DMS114 treated with DMSO at 0.1 percent for 48 hours (cell line): Measurements from ENCODE around the gene COL23A1.
"Not testable (repeated sequence)": the region's sequence is repeated elsewhere in the genome, so short reads cannot be mapped to it uniquely, and the experiment has no call there.

Experiments used
- DNase-seq: peaks from one replicate; lab custom pipeline; 2025; ENCODE audit not compliant: unreplicated experiment; lab: John Stamatoyannopoulos, UW

COL23A1 gene

DNA sequence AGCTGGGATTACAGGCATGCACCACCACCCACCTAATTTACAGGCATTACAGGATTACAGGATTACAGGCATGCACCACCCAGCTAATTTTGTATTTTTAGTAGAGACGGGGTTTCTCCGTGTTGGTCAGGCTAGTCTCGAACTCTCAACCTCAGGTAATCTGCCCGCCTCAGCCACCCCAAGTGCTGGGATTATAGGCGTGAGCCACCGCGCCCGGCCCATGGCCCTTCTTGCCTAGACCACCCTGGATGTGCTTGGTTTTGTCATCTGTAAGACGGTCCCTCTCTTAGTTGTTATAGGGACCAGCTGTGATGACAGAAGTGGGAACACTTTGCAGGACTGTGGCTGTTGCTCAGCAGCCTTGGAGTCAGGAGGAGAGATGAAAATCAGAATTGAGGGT is 354.1 kb downstream of the COL23A1 start:
- DNase-seq, result no peak

DNA sequence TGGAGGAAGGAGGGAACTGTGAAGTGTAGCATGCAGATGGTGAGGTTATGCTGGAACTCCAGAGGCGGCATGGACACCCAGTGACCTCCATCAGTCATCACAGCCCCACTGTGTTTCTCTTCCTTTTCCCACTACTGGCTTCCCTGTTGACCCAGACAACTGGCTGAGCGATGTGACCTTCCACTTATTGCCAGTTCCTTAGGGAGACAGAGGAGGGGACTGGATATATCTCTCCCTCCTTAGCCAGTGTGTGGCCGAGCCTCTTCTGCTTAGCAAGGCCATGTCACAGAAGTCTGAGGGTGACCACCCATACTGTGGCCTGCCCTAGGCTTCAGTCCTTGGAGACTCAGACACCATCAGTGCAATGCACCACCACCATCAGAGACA is 354.6 kb downstream of the COL23A1 start:
- no peak for DNase-seq

DNA sequence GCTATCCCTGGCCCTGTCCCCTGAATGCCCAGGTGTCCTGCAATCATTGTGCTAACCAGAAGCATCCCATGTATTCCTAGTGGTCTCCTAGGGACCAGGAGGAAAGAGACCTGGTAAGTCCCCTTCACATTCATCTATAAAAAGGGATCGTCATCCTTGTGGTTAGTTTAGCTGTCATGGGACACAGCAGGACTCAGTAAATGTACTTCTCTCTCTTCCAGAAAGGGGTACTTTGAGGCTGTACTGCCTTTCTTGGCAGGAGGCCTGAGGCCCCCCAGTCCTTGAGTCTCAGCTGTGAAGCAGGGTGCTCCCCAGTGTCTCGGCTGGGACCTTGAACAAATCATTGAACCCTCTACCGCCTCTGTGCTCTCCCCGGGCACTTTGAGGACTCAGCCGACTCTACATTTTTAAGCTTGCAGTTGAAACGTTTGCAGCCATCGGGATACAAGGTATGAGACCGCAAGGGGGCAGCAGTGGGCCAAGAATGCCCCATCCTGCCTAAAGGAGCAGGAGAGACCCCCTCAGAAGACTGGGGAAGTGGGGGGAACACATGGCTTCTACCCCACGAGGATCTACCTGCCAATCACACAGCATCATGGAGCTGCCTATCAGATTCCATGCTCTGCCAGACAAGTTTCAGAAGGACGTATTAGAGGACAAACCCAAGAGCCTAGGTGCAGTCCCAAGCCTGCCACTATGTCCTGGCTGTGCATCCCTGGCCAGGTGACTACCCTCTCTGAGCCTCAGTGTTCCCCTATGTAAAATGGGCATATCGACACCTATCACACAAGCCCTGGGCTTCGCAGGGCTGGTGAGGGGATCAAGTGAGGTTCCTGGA is 355.2 kb downstream of the COL23A1 start:
- peak; percentile 67 for DNase-seq

DNA sequence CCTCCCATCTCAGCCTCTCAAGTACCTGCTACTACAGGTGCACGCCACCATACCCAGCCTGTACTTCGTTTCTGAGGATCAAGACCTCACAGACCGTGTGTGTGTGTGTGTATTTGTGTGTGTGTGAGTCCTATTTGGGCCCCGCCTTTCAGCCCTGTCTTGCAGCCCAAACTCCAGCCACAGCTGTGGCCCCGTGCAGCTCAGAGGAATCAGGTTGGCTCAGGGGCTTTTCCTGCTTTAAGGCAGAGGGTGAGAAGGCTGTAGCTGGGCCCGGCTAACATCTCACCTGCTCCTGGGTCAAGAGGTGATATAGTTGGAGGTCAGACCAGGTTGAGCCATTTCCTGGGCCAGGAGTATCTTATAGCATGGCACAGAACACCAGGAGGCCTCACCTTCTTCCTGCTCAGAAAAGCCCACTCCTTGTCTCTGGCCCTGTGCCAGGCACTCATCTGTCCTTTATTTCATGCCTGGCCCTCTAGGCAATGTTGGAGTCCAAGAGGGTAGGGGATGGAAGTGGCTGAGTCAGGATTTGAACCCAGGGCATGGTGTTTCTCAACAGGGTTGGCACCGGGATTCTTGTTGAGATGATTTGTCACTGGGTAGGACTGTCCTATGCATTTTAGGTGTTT is 356.0 kb downstream of the COL23A1 start:
- DNase-seq, result no peak

DNA sequence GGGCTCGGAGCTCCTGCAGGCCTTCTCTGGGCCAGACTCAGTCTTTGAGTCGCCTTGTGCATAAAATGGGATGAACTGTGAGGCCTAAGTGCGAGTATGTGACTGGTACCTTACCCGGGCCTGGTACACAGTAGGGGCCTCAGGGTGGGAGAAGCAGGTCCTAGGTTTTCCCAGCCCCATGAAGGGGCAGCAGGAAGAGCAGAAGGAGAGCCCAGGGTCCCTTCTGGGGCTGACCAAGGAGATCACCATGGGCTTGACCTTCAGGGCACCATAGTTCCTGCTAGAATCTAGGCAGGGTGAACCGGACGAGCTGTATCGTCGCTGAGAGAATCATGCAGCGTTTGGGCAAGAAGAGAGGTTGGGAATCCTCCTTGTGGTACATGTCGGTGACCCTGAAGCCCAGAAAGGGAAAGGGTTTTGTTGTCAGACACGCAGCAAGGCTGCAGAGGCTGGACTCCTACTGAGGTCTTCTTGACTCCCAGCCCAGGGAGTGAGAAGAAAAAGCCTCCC is 357.2 kb downstream of the COL23A1 start:
- DNase-seq, result no peak

DNA sequence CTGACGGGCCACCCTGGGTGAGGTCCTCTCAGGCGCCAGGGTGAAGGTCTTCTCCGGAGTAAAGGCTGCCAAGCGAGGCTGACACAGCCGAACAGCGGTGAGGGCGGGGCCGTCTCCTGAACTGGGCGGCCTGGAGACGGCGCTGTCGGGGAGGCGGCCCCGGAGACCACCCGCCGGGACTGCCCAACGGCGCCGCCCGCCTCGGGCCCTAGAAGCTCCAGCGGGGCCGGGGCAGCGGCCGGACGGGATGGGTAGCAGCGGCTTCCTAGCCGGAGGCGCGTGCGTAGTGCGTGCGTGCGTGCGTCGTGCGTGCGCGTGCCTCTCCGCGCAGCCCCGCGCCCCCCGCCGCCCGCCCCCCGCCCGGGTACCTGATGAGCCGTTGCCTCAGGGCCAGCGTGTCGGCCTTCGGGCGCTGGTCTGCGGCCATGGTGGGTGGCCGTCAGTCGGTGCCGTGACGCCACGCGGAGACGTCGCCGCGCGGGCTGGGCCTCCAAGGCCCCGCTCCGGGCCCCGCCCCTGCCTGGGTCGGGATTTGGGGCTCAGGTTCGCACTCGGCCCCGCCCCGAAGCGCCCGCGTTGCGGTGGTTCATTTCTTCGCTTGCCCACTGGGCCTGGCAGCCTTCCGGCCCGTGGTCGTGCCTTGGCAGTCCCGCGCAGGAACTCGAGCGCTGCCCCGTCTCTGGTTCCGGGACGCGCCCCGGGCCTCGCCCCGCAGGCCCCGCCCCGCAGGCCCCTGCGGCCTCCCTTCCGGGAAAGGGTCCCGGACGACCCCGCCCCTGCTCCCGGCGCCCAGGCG is 357.9 kb downstream of the COL23A1 start, which contains the start of gene PHYKPL:
Gene PHYKPL (minus strand): TSS at position 679 of the 796 bp plus-strand sequence. CDS start 252 bp downstream, at position 427.
- DNase-seq, result no peak

DNA sequence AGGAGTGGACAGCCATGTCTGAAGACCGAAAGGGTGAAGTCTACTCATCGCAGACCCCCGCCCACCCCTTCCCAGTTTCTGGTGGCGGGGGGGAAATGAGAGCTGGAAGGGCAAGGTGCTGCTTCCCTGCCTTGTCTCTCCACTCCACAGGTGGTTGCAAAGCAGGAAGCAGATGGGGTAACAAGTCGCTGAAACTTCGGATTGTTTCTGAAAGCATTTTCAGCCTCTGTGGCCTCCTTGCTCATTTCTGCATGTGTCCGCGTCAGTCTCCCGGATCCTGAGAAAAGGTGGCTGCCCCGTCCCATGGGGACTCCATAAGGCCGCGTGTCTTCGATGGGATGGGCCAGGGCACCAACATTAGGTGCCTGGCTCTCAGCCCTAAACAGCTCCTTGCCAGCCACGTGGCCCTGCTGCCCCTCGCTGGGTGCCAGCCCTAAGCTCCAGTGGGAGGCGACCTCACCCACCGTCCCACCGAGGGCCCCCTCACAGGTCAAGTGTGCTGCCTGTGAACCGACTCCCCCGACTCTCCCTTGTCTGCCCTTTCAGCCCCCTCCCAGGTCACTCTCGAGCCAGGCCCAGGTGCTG is 358.6 kb downstream of the COL23A1 start:
- DNase-seq, result no peak

DNA sequence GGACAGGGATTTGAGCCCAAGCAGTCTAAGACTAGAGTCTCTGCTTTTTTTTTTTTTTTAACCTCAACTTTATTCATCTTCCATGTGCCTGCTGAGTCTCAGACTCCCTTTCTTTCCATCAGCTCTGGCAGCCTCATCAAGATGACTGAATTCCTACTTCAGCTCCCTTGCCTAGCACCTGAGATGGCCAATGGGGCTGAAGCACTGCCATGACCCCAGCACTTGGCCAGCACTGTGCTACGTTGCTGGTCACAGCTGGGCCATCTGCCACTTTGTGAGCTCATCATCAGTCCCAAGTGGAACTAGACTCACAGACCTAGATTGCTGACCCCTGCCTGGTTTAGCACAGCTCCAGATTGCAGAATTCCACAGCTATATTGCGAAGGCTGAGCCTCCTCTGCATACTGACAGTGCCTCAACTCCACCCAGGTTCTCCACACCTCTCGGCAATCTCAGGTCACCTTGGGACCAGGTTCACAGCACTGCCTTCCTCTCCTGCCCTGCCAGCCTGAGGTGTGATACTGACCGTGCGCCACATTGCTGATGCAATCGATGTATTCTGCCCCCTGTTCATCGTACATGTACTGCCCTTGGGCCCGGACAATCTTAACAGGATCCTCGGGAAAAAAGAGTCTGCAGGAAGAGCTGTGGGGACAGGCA is 359.2 kb downstream of the COL23A1 start:
- DNase-seq, result no peak

DNA sequence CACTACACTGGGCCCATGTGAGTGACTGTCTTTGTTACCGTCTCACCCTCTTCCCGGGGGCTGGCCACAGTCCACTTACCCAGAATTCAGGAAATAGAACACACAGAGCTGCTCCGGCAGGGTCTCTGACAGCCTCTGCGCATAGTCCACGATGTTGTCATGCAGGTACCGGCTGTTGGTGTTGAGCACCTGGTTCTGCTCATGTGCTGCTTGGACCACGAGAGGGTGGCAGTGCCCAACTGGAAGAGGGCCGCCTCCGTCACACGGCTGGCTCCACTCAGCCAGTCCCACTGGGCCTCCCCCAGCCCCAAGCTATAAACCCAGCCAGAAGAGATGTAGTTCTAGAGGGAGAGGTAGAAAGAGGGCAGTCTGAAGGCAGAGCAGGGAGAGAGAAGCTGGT is 360.3 kb downstream of the COL23A1 start:
- DNase-seq, result no peak

DNA sequence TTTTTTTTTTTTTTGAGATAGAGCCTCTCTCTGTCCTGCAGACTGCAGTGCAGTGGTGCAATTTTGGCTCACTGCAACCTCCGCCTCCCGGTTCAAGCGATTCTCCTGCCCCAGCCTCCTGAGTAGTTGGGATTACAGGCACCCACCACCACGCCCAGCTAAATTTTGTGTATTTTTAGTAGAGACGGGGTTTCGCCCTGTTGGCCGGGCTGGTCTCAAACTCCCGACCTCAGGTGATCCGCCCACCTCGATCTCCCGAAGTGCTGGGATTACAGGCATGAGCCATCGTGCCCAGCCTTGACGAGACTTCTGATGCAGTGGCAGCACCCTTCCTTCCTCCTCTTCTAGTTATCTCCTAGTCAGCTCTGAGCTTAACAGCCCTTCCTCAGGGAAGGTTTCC is 361.1 kb downstream of the COL23A1 start:
- DNase-seq, result not testable (repeated sequence)

DNA sequence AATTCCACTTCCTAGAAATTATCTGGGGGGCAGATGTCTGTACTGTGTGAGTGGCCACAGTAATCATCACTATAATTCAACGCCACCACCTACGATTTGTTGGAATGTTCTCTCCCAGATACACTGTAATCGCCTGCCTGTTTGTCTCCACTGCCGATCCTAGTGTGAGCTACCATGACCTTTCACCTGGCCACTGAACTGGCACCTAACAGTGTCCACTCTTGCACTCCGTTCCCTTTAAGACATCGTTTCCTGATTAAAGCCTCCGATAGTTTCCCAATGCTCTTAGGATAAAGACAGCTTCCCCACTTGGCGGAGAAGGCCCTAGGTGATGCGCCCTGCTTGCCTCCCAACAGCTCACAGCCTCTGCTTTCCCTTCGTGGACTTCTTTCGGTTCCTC is 361.6 kb downstream of the COL23A1 start:
- DNase-seq, result no peak

DNA sequence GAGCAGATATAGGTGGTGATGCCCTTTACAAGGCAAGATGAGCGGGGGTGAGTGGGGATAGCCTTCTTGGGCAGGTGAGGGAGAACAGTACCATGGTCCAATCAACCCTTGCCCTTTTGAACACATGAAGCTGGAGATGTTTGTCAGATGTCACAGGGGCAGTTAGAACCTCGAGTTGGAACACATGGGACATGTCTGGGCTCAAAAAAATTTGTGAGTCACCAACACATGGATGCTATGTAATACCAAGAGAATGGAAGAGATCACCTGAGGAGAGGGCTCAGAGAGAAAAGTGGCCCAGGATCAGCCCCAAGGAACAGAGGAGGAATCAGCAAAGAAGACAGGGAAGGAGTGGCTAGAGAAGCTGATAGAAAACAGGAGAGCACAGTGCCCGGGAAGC is 362.3 kb downstream of the COL23A1 start:
- no peak for DNase-seq

DNA sequence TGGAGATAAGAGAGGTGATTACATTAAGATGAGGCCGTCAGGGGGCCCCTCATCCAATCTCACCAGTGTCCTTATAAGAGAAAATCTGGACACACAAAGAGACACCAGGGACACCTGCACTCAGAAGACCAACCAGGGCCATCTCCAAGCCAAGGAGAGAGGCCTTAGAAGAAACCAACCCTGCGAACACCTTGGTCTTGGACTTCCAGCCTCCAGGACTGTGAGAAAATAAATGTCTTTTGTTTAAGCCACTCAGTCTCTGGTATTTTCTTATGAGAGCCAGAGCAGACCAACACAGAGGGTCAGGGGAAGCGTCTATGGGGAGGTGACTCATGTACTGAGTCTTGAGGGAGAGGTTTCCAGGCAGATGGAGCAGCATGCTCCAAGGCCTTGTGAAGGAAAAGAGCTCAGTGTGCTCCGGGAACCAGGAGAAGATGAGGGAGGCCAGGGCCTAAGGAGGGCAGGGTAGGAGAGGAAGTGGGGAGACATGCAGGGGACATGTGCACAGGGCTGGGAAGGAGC is 363.0 kb downstream of the COL23A1 start:
- no peak for DNase-seq

DNA sequence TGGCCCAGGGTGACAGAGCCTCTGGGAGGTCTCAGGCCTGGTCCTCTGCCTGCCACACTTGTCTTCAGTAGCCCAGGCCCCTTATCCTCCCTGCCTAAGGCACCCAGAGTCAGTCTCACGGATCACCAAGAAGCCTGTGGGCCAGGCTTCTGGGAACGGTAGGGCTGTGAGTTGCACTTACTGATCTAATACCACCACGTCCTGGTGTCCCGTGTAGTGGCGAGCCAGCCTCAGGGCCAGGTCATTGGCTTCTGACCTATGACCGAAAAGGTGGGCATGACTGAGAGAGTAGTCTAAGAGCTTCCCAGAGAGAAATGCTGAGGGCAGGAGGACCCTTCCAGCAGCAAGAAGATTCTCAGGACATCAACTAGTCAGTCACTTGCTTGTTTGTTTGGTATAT is 365.0 kb downstream of the COL23A1 start:
- no peak for DNase-seq

DNA sequence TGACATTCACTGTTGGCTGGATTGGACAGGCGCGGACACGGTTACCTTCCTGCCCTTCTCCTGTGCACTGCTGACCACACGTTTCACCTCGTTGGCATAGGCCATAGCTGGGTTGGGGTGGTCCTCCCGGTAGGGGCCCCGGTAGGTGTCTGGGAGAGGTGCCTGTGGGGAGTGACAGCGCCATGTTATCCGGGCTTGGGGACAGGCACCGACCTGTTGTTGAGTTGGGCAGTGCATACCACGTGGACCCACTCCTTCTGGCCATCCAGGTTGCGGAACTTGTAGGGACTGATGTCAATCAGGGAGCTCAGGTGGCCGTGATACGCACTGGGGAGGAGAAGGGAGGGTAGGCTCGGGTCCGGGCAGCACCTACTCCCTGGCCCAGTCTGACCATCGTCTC is 365.8 kb downstream of the COL23A1 start:
- no peak for DNase-seq

DNA sequence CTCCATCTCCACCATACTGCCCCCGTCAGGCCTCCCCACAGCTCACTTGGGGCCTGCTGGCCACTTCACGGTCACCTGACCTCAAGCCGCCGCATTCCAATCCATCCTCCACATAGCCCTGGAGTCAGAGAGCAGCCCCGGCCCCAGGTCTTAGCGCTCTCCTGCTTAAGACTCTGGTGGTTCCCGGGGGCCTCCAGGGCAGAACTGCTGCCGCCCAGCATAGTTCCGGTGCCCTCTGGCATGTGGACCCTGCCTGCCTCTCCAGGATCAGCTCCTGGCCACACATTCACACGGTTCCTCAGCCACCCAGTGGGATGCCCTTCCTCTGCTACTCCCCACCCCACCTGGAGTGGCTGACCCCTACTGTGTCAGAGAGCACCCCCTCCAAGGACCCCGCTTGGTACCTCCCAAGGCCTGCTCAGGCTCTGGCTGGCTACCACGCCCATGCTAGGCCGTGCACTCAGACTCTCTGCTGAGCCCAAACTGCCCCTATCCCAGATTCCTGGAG is 366.3 kb downstream of the COL23A1 start:
- no peak for DNase-seq

DNA sequence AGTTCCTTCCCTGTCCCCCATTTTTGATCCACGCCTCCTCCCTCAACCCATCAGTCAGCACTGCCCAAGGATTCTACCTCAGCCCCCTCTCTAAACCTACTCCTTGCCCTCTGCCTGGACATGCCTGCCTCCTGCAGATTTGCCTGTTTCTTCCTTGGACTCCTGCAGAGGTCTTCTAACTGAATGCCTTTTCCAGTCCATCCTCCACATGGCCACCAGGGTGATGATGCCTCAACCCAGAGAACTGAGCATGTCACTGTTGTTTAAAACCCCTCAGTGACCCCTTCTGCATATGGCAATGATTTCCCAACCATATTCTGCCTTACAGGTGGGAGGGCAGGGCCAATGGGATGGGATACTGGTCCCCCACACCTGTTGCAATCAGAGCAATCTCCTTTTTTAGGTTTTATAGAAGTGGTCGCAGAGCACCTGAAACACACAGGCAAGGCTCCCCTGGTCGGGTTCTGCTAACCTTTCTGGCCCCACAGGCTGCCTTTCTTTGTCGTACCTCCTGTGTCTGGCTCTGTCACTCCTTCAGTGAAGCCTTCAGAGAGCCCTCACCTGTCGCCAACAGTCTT is 366.9 kb downstream of the COL23A1 start:
- no peak for DNase-seq

DNA sequence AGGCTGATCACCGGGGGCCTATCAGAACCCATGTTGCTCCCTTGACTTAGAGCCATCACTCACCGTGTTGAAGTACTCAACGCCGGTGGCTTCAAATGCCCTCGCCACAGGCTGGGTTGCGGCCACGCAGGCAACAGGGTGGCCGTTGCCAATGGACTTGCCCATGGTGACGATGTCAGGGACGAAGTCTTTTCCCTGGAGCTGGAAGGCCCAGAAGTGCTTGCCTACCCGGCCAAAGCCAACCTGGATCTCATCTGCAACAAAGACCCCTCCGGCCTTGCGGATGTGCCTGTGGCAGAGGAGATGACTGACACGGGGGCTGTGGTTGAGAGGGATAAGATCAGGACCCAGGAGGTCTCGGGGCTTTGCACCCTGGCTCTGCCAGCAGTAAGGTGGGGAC is 367.9 kb downstream of the COL23A1 start:
- DNase-seq, result no peak

DNA sequence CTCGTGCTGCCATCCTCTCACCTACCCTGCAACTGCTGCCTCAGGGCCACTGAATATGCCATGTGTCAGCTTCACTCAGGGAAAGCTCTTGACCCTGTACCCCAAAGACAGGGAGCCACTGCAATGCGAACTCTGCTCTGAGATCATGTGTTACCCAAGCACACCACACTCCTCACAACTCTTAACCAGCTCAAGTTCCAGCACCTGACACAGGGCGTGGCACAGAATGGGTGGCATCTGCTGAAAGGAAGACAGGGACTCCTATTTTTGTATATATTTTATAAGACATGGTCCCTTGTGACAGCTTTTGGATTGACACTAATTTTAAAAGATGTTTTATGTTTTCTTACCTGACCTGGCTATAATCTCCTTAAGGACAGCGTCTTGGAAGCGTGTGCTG is 368.3 kb downstream of the COL23A1 start:
- no peak for DNase-seq

DNA sequence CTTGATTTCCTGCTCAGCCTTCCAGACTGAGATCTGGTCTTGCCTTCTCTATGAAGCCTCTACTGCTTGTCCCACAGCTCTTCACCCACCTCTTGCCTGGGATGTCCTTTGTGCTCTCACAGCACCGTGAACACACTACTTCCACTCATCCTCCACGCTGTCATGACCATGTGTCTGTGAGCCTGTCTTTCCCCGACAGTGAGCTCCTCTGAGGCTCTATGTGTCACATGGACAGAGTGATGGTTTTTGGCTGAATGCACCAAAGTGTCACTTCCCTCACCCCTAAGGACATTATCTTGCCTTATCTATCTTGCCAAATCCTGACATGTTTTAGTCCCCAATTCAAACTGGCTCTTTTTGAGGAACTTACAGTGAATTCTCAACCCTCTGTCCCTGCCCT is 368.9 kb downstream of the COL23A1 start:
- no peak for DNase-seq
